Neuronal stem cell (in vitro differentiated cells): ENCODE measurements around the gene BMP6.

Source experiments
- DNase-seq: peaks from one replicate; pipeline ENCODE4 v3.0.0-alpha.2; 2013; ENCODE audit warnings: low spot score
- H2AFZ ChIP-seq: one replicate; pipeline ENCODE4 v1.6.1; 2013; ENCODE audit warnings: mild to moderate bottlenecking, low read length, inconsistent platforms
- H2AK5ac ChIP-seq: 2 replicates; pipeline ENCODE4 v1.6.1; 2013; ENCODE audit warnings: low read depth, mild to moderate bottlenecking, inconsistent platforms, low read length, moderate library complexity, mixed read lengths
- H2BK120ac ChIP-seq: 2 replicates; pipeline ENCODE4 v1.6.1; 2013; ENCODE audit warnings: low read depth, mild to moderate bottlenecking, inconsistent platforms, low read length, moderate library complexity, mixed read lengths
- H2BK12ac ChIP-seq: one replicate; pipeline ENCODE4 v1.6.1; 2013; ENCODE audit warnings: low read length, inconsistent platforms
- H2BK15ac ChIP-seq: 2 replicates; pipeline ENCODE4 v1.6.1; 2013; ENCODE audit warnings: mild to moderate bottlenecking, low read length, inconsistent platforms, mixed read lengths
- H2BK5ac ChIP-seq: one replicate; pipeline ENCODE4 v1.6.1; 2013; ENCODE audit warnings: inconsistent platforms, mild to moderate bottlenecking, low read length, moderate library complexity
- H3K14ac ChIP-seq: one replicate; pipeline ENCODE4 v1.6.1; 2013; ENCODE audit warnings: low read length, inconsistent platforms
- H3K18ac ChIP-seq: 2 replicates; pipeline ENCODE4 v1.6.1; 2013; ENCODE audit warnings: low read length, inconsistent platforms
- H3K23ac ChIP-seq: 2 replicates; pipeline ENCODE4 v1.6.1; 2013; ENCODE audit warnings: low read depth, mild to moderate bottlenecking, mixed read lengths, low read length, inconsistent platforms; ENCODE audit not compliant: poor library complexity
- H3K27ac ChIP-seq: replicated peaks from 3 replicates; pipeline ENCODE4 v1.5.1; 2013; ENCODE audit warnings: low read length, inconsistent platforms
- H3K27me3 ChIP-seq, 3 experiments: 2 replicates each; pipeline ENCODE4 v1.6.1; 2013; ENCODE audit warnings: low read length in 3 of 3, mild to moderate bottlenecking in 2 of 3, inconsistent platforms in 1 of 3, low read depth in 1 of 3, mixed read lengths in 1 of 3, moderate library complexity in 1 of 3; ENCODE audit not compliant: control insufficient read depth in 3 of 3, insufficient read depth in 3 of 3
- H3K36me3 ChIP-seq, 2 donors: replicated peaks in 1 of 2; 2 replicates each; pipeline ENCODE4 v1.6.1; 2013; ENCODE audit warnings: low read length in 2 of 2; ENCODE audit not compliant: control insufficient read depth in 2 of 2, insufficient read depth in 2 of 2
- H3K4ac ChIP-seq: 2 replicates; pipeline ENCODE4 v1.6.1; 2013; ENCODE audit warnings: inconsistent platforms, mild to moderate bottlenecking, low read length, moderate library complexity
- H3K4me1 ChIP-seq, 2 donors: 1 replicate in 1 of 2; 2 replicates in 1 of 2; pipeline ENCODE4 v1.6.1; 2013; ENCODE audit warnings: low read length in 2 of 2, low read depth in 1 of 2; ENCODE audit not compliant: control insufficient read depth in 2 of 2, insufficient read depth in 1 of 2
- H3K4me2 ChIP-seq: one replicate; pipeline ENCODE4 v1.6.1; 2013; ENCODE audit warnings: mild to moderate bottlenecking, low read length, inconsistent platforms; ENCODE audit not compliant: insufficient read depth, poor library complexity, severe bottlenecking
- H3K4me3 ChIP-seq, 2 donors: 2 replicates each; pipeline ENCODE4 v1.5.1; 2013; ENCODE audit warnings: low read length in 2 of 2, mild to moderate bottlenecking in 2 of 2, inconsistent platforms in 1 of 2, moderate library complexity in 1 of 2
- H3K79me1 ChIP-seq: one replicate; pipeline ENCODE4 v1.6.1; 2013; ENCODE audit warnings: low read depth, mild to moderate bottlenecking, inconsistent platforms, low read length, moderate library complexity
- H3K9ac ChIP-seq: one replicate; pipeline ENCODE4 v1.6.1; 2013; ENCODE audit warnings: mild to moderate bottlenecking, low read depth, low read length, inconsistent platforms; ENCODE audit not compliant: poor library complexity
- H3K9me3 ChIP-seq, 2 donors: replicated peaks in 1 of 2; 2 replicates each; pipeline versions ENCODE3 to v1.6.1; 2013; ENCODE audit warnings: low read length in 2 of 2, mild to moderate bottlenecking in 2 of 2, inconsistent platforms in 1 of 2, low read depth in 1 of 2, mixed read lengths in 1 of 2, moderate library complexity in 1 of 2; ENCODE audit not compliant: control insufficient read depth in 2 of 2, insufficient read depth in 1 of 2
- H4K8ac ChIP-seq: one replicate; pipeline ENCODE4 v1.6.1; 2013; ENCODE audit warnings: low read depth, mild to moderate bottlenecking, inconsistent platforms, low read length, moderate library complexity
- H4K91ac ChIP-seq: one replicate; pipeline ENCODE4 v1.6.1; 2013; ENCODE audit warnings: low read length, low read depth, mild to moderate bottlenecking, inconsistent platforms; ENCODE audit not compliant: poor library complexity
- WGBS, 2 donors: extraction: QIAGEN DNeasy Blood & Tissue Kit; methylation state at CpG; one replicate each; pipeline ENCODE4 v1.1.7; 2013; ENCODE audit warnings: missing lambda C conversion rate in 2 of 2, mixed read lengths in 1 of 2; ENCODE audit not compliant: insufficient read length in 2 of 2, insufficient replicate concordance in 1 of 2; ENCODE audit errors: extremely low coverage in 2 of 2; 5-methylcytosine and 5-hydroxymethylcytosine counted together

BMP6 gene

DNA sequence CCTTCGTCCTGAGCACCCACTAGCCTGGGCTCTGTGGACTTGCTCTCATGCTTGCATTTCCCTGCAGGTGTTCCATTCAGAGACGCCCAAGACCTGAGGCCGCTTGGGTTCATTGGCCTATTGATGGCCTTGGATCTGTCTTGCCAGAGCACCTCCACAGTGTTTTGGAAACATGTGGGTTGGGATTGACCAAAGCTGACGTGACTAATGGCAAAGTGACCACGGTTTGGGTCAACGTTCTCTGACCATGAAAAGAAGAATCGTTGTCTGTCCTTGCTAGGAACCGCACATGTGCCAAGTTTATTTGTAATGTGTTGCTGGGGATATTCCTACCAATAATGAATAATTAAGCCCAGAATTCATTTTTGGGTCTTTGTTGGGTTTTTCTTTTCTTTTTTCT lies 29.8 kb upstream of the BMP6 start:
- no peak overlapping the region for H4K8ac ChIP-seq
- no peak overlapping the region for H3K27ac ChIP-seq
- no CpG with 5 or more reads among the region's 8 CpGs for WGBS, 2 donors
- H3K27me3 ChIP-seq, result no peaks in the 10 kb centered on the region
- no peak for DNase-seq
- H2AFZ ChIP-seq, result no peak overlapping the region
- no peaks in the 10 kb centered on the region for H3K79me1 ChIP-seq
- H3K14ac ChIP-seq, result no peak overlapping the region
- no peak overlapping the region for H4K91ac ChIP-seq
- no peak overlapping the region for H2BK120ac ChIP-seq
- H2BK15ac ChIP-seq, result no peak overlapping the region
- peaks cover 0 to 3% of the 10 kb centered on the region in 2 donors for H3K4me1 ChIP-seq
- H3K4me2 ChIP-seq, result no peak overlapping the region
- H3K4me3 ChIP-seq, result no peak overlapping the region
- H3K23ac ChIP-seq, result no peak overlapping the region
- no peak overlapping the region for H2BK5ac ChIP-seq
- H2BK12ac ChIP-seq, result no peak overlapping the region
- no peaks in the 10 kb centered on the region for H3K9me3 ChIP-seq
- H3K18ac ChIP-seq, result no peak overlapping the region
- H3K9ac ChIP-seq, result no peak overlapping the region
- no peaks in the 10 kb centered on the region for H3K36me3 ChIP-seq
- H3K4ac ChIP-seq, result no peak overlapping the region
- H2AK5ac ChIP-seq, result no peak overlapping the region

- Histone ChIP-seq H2BK12ac (no peak overlapping the region), H3K79me1 (no peaks in the 10 kb centered on the region), H3K4me2 (no peak overlapping the region), H3K9ac (no peak overlapping the region), H2BK5ac (no peak overlapping the region), H2AFZ (no peak overlapping the region), H2BK15ac (no peak overlapping the region), H3K9me3 (no peaks in the 10 kb centered on the region), H4K8ac (no peak overlapping the region), H3K4ac (no peak overlapping the region), H3K18ac (no peak overlapping the region), H3K27me3 (peaks cover 0 to 2% (median 0%) of the 10 kb centered on the region in 3 experiments), H3K36me3 (no peaks in the 10 kb centered on the region), H4K91ac (no peak overlapping the region), H3K23ac (no peak overlapping the region), H3K27ac (no peak overlapping the region), H3K14ac (no peak overlapping the region), H2BK120ac (no peak overlapping the region), H3K4me3 (no peak overlapping the region), H3K4me1 (no peaks in the 10 kb centered on the region), H2AK5ac (no peak overlapping the region)
- no CpG with 5 or more reads among the region's 4 CpGs for WGBS, 2 donors
- no peak for DNase-seq
Observed at GRCh38 chr6:7697432-7697819, 28.5 kb upstream of the BMP6 start.

DNA sequence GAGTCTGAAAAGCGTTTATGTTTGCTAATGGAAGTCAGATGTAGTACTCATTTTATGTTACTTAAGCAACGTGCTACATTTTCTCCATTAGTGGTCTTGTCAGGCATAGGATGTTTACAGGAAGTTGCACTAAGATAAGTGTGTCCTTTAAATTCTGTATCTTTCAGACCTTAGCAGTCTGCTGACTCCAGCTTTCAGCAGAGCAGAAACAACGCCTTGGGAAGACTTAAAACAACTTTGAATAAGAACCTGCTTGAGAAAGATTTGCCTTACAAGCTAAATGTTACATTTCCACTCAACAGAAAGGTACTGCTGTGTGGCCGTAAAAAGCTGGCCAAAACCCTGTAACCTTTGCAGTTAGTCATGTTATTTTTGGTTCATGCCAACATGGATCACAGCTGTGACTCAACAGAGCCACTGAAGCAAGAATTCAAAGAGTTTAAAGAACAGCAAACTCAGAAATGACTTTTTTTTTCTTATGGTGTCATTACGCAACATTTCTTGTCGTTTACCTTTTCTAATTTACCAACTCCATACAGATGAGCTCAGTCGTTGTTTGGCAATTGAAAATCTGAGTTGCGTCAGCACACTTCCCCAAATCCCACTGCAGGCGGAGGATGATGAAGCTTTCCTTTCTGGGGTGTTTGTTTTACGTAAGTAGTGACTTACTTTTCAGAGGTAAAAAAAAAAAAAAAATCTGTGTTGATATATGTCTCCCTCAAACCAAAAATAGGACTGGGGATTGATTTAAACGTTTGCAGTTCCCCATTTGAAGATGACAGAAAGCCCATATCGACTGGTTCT lies 27.9 kb upstream of the BMP6 start:
- Histone ChIP-seq H2BK120ac (no peak overlapping the region), H3K18ac (no peak overlapping the region), H3K27me3 (peaks cover 0 to 8% (median 0%) of the 10 kb centered on the region in 3 experiments), H2AFZ (no peak overlapping the region), H3K4ac (no peak overlapping the region), H4K8ac (no peak overlapping the region), H4K91ac (no peak overlapping the region), H2BK15ac (no peak overlapping the region), H3K27ac (no peak overlapping the region), H3K14ac (no peak overlapping the region), H2AK5ac (no peak overlapping the region), H3K79me1 (no peaks in the 10 kb centered on the region), H2BK5ac (no peak overlapping the region), H3K9ac (no peak overlapping the region), H3K23ac (no peak overlapping the region), H3K36me3 (no peaks in the 10 kb centered on the region), H3K4me3 (no peak overlapping the region), H3K4me2 (no peak overlapping the region), H3K9me3 (no peaks in the 10 kb centered on the region), H2BK12ac (no peak overlapping the region), H3K4me1 (no peaks in the 10 kb centered on the region)
- no peak for DNase-seq
- no CpG with 5 or more reads among the region's 12 CpGs for WGBS, 2 donors

DNA sequence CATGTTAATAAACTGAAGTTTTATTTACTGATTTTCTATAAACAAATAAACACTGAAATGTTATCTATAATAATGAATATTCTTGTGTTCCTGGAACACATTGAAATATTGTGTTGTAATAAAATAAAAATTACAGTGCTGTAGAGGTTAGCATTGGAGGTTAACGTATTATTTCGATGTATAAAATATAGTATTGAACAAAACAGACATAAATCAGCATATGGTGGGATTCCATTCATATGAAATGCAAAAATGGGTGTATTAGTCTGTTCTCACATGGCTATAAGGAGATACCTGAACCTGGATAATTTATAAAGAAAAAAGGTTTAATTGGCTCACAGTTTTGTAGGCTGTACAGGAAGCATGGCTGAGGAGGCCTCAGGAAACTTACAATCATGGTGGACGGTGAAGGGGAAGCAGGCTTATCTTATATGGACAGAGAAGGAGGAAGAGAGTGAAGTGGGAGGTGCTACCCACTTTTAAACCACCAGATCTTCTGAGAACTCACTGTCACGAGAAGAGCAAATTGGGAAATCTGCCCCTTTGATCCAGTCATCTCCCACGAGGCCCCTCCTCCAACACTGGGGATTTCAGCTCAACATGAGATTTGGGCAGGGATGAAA lies 24.6 kb upstream of the BMP6 start:
- no peaks in the 10 kb centered on the region for H3K9me3 ChIP-seq
- WGBS, 2 donors, result 100% methylated on average over 2 of the region's 5 CpGs
- H3K14ac ChIP-seq, result no peak overlapping the region
- H3K27ac ChIP-seq, result no peak overlapping the region
- H3K36me3 ChIP-seq, result no peaks in the 10 kb centered on the region
- no peak overlapping the region for H3K18ac ChIP-seq
- no peak overlapping the region for H2BK5ac ChIP-seq
- H3K23ac ChIP-seq, result no peak overlapping the region
- DNase-seq, result no peak
- no peak overlapping the region for H3K4me3 ChIP-seq
- H4K91ac ChIP-seq, result no peak overlapping the region
- H3K9ac ChIP-seq, result no peak overlapping the region
- H2BK120ac ChIP-seq, result no peak overlapping the region
- no peak overlapping the region for H3K4ac ChIP-seq
- no peak overlapping the region for H4K8ac ChIP-seq
- H2BK15ac ChIP-seq, result no peak overlapping the region
- no peak overlapping the region for H2AK5ac ChIP-seq
- peaks cover 0 to 23% (median 0%) of the 10 kb centered on the region in 3 experiments for H3K27me3 ChIP-seq
- no peaks in the 10 kb centered on the region for H3K4me1 ChIP-seq
- no peaks in the 10 kb centered on the region for H3K79me1 ChIP-seq
- no peak overlapping the region for H2AFZ ChIP-seq
- H3K4me2 ChIP-seq, result no peak overlapping the region
- H2BK12ac ChIP-seq, result no peak overlapping the region
